OCI-LY1 (cell line): ENCODE data around the gene RHBG.

ENCODE experiments used
- EZH2 ChIP-seq: fragments of 200-600 bp; sonication (generic), shearing (Covaris generic); IDR thresholded peaks from 2 replicates; pipeline ENCODE4 v1.8.0; 2017; ENCODE audit warnings: borderline replicate concordance, mixed run types, mild to moderate bottlenecking, antibody characterized with exemption, low read length, moderate library complexity, mixed read lengths
- TF ChIP-seq, protein P1 (sequence below): fragments of 200-600 bp; sonication (generic), shearing (Covaris generic); IDR thresholded peaks from 2 replicates; pipeline ENCODE4 v1.5.1; 2017; ENCODE audit warnings: mild to moderate bottlenecking, antibody characterized with exemption, low read length, moderate library complexity, mixed read lengths

DNA sequence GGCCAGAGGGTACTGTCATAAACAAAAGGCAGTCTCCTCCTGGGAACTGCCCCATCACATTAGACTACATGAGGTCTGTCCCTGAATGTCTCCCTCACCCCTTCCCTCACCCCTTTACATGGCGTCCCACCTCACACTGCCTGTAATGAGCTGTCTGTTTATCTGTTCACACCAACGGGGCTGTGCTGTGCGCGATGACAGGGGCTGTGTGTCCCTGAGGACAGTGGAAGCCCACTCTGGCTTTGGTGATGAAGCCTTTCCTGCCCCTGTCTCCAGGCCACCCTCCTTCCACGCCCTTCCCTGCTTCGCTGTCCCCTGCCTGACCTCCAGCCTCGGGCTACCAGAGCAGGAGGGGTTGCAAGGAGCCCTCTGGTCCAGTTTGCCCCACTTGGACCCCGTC lies 22.7 kb downstream of the RHBG start:
- TF ChIP-seq, protein P1, sequence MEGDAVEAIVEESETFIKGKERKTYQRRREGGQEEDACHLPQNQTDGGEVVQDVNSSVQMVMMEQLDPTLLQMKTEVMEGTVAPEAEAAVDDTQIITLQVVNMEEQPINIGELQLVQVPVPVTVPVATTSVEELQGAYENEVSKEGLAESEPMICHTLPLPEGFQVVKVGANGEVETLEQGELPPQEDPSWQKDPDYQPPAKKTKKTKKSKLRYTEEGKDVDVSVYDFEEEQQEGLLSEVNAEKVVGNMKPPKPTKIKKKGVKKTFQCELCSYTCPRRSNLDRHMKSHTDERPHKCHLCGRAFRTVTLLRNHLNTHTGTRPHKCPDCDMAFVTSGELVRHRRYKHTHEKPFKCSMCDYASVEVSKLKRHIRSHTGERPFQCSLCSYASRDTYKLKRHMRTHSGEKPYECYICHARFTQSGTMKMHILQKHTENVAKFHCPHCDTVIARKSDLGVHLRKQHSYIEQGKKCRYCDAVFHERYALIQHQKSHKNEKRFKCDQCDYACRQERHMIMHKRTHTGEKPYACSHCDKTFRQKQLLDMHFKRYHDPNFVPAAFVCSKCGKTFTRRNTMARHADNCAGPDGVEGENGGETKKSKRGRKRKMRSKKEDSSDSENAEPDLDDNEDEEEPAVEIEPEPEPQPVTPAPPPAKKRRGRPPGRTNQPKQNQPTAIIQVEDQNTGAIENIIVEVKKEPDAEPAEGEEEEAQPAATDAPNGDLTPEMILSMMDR, result no peak
- no peak for TF ChIP-seq EZH2
